ENCODE results near the gene VENTX.
A peak's percentile ranks its signal among the peaks of the same experiment; 100 is the strongest.

DNA sequence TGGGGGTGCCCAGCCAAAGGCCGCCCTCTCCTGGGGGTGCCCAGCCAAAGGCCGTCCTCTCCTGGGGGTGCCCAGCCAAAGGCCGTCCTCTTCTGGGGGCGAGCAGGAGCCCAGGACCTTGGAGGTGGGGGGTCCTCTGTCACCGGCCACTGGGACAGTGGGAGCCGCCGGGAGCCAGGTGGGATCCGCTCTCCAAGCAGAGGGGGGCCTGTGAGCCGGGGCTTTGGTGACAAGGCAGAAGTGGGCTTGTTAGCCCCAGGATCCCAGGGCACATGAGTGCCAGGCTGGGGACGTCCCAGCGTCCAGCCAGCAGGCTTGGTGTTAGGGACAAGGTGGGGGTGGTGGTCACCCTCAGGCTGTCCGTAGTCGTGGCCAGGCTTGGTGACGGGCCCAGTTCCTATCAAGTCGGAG is 37.0 kb upstream of the VENTX start:
- TF ChIP-seq, protein P1, sequence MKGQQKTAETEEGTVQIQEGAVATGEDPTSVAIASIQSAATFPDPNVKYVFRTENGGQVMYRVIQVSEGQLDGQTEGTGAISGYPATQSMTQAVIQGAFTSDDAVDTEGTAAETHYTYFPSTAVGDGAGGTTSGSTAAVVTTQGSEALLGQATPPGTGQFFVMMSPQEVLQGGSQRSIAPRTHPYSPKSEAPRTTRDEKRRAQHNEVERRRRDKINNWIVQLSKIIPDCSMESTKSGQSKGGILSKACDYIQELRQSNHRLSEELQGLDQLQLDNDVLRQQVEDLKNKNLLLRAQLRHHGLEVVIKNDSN (IDR thresholded peaks at IDR 0.05): no peak
- TF ChIP-seq ZBTB7A (IDR thresholded peaks at IDR 0.05; ENCODE audit: low read depth) (0 out of 2 replicates have a peak, but pooled peaks have one; percentile 15), TAF1 (IDR thresholded peaks at IDR 0.05; ENCODE audit: low read depth) (no peak), CREB1 (IDR thresholded peaks at IDR 0.05; ENCODE audit: low read depth) (no peak), CEBPB (IDR thresholded peaks at IDR 0.05) (no peak), FOXM1 (IDR thresholded peaks at IDR 0.05; ENCODE audit: borderline replicate concordance, low read depth) (no peak)
- TF ChIP-seq, protein P2, sequence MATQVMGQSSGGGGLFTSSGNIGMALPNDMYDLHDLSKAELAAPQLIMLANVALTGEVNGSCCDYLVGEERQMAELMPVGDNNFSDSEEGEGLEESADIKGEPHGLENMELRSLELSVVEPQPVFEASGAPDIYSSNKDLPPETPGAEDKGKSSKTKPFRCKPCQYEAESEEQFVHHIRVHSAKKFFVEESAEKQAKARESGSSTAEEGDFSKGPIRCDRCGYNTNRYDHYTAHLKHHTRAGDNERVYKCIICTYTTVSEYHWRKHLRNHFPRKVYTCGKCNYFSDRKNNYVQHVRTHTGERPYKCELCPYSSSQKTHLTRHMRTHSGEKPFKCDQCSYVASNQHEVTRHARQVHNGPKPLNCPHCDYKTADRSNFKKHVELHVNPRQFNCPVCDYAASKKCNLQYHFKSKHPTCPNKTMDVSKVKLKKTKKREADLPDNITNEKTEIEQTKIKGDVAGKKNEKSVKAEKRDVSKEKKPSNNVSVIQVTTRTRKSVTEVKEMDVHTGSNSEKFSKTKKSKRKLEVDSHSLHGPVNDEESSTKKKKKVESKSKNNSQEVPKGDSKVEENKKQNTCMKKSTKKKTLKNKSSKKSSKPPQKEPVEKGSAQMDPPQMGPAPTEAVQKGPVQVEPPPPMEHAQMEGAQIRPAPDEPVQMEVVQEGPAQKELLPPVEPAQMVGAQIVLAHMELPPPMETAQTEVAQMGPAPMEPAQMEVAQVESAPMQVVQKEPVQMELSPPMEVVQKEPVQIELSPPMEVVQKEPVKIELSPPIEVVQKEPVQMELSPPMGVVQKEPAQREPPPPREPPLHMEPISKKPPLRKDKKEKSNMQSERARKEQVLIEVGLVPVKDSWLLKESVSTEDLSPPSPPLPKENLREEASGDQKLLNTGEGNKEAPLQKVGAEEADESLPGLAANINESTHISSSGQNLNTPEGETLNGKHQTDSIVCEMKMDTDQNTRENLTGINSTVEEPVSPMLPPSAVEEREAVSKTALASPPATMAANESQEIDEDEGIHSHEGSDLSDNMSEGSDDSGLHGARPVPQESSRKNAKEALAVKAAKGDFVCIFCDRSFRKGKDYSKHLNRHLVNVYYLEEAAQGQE (IDR thresholded peaks at IDR 0.05; ENCODE audit: low read depth): no peak

Measured in Ishikawa (cell line).